ENCODE results near the gene CTAGE9. TPM values are rescaled to one million over a fixed set of nuclear protein-coding genes. Genes with fewer than 3 reads are reported as not detected.

CTAGE9 gene
- total RNA-seq, 1 experiment from 2014 or later, result not detected

DNA sequence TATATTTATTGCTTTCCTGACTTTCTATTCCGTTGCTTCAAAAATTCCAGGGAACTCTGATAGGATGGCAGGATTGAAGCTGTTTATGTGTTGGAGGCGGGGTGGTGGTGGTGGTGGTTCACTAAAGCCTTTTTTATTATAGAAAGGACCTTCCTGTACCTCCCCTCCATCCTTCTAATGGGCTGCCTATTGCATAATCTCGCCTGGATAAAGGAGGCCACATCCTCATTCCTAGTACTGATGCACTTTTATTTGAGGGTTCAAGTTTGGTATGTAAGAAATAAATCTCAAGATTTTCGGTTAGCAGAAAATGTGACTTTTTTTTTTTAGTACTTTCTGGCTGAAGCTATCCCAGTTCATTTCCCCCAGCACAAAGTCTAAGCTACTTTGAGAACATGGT lies 18.7 kb upstream of the CTAGE9 start:
- CTCF ChIA-PET, result no interaction called here
- H3F3A ChIP-seq (ENCODE audit: insufficient read depth, low read depth), result no peaks in the 10 kb centered on the region
- H2AFZ ChIP-seq, result no peak overlapping the region

DNA sequence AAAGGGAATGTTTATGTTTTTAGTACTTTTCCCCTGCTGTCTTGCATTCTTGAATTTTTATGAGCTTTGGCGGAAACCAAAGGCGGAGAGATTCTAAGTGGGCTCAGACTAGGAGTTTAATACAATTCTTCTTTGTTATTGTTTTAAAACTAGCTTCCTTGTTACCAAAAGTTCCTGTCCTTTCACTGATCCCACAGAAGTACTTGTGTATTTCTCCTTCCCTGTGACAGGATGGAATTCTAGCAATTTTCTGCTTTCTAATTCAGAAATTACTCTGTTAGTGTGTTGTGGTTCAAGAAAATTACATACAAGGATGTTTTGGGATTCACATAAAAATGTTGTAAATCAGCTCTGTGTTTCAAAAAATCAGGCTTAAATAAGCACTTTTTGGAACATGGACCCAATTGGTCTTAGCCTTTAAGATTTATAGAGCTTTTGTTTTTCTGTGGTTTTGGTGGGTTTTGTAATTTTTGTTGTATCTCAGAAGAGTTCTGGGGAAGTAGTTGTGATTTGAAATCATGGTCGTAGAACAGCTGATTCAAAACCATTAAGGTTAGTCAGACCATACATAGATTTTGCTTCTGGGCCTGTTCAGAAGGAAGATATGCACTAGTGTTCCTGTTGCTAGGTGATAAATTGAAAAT lies 17.6 kb upstream of the CTAGE9 start:
- Histone ChIP-seq H3K4me3 (no peak overlapping the region), H3K36me3 (ENCODE audit: low read depth) (no peaks in the 10 kb centered on the region)
- TF ChIP-seq, protein P1, sequence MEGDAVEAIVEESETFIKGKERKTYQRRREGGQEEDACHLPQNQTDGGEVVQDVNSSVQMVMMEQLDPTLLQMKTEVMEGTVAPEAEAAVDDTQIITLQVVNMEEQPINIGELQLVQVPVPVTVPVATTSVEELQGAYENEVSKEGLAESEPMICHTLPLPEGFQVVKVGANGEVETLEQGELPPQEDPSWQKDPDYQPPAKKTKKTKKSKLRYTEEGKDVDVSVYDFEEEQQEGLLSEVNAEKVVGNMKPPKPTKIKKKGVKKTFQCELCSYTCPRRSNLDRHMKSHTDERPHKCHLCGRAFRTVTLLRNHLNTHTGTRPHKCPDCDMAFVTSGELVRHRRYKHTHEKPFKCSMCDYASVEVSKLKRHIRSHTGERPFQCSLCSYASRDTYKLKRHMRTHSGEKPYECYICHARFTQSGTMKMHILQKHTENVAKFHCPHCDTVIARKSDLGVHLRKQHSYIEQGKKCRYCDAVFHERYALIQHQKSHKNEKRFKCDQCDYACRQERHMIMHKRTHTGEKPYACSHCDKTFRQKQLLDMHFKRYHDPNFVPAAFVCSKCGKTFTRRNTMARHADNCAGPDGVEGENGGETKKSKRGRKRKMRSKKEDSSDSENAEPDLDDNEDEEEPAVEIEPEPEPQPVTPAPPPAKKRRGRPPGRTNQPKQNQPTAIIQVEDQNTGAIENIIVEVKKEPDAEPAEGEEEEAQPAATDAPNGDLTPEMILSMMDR (conservative IDR thresholded peaks at IDR 0.05), result no peak
- no peak for TF ChIP-seq EZH2 (IDR thresholded peaks at IDR 0.05; ENCODE audit: low read depth)

More for the DNA sequence above, 18.7 kb upstream of the CTAGE9 start:
- TF ChIP-seq EZH2 (IDR thresholded peaks at IDR 0.05; ENCODE audit: low read depth), result no peak
- TF ChIP-seq, protein P1 (conservative IDR thresholded peaks at IDR 0.05), result no peak
- Histone ChIP-seq H3K9me2 (ENCODE audit: insufficient read depth) (no peaks in the 10 kb centered on the region), H3K4me3 (no peak overlapping the region), H3K27me3 (ENCODE audit: insufficient read depth, low read depth) (no peaks in the 10 kb centered on the region), H3K4me1 (replicated peaks; ENCODE audit: insufficient read depth) (no peaks in the 10 kb centered on the region), H3K9me3 (ENCODE audit: insufficient read depth, low read depth) (no peaks in the 10 kb centered on the region; the same call in 1 of the 2 replicates), H3K36me3 (ENCODE audit: low read depth) (no peaks in the 10 kb centered on the region), H3K79me2 (ENCODE audit: low read depth) (no peaks in the 10 kb centered on the region), H3K4me2 (no peak overlapping the region), H3K27ac (no peak overlapping the region), H4K20me1 (ENCODE audit: insufficient read depth) (no peaks in the 10 kb centered on the region)
- intact Hi-C loops (cut with micrococcal nuclease; ENCODE audit: unreplicated experiment), result no loop called here
- BruUV-seq (replicated peaks), result no TSS peak
- DNase-seq, result no peak
- POLR2A ChIA-PET (ENCODE audit: unreplicated experiment), result no interaction called here

DNA sequence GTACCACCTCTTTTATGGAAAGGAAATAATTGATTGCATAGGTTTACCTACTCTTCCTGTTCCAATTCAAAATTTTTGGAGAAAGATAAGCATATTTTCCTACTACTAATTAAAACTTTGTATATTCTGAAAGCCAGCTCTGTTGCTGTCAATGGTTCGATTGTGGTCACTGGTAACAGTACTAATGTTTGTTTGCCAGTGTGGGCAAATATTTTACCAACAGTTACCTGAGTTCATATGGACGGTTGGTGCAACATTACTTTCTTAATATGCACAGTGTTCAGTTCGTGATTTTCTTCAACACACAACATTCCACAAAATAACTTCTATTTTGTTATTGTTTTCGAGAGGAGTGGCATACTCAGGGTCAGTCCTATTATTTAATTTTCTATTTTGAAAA lies 17.1 kb upstream of the CTAGE9 start:
- ChIA-PET POLR2A (ENCODE audit: unreplicated experiment) (no interaction called here), CTCF (no interaction called here)
- Histone ChIP-seq H2AFZ (no peak overlapping the region), H3K9me3 (ENCODE audit: insufficient read depth, low read depth) (no peaks in the 10 kb centered on the region; the same call in 1 of the 2 replicates), H4K20me1 (ENCODE audit: insufficient read depth) (no peaks in the 10 kb centered on the region), H3K27me3 (ENCODE audit: insufficient read depth, low read depth) (no peaks in the 10 kb centered on the region), H3K36me3 (ENCODE audit: low read depth) (no peaks in the 10 kb centered on the region), H3F3A (ENCODE audit: insufficient read depth, low read depth) (no peaks in the 10 kb centered on the region), H3K27ac (no peak overlapping the region), H3K4me2 (no peak overlapping the region), H3K79me2 (ENCODE audit: low read depth) (no peaks in the 10 kb centered on the region), H3K4me1 (replicated peaks; ENCODE audit: insufficient read depth) (no peaks in the 10 kb centered on the region), H3K9me2 (ENCODE audit: insufficient read depth) (no peaks in the 10 kb centered on the region), H3K4me3 (no peak overlapping the region)
- no peak for DNase-seq
- BruUV-seq (replicated peaks), result no TSS peak
- intact Hi-C loops (cut with micrococcal nuclease; ENCODE audit: unreplicated experiment), result no loop called here
- no peak for TF ChIP-seq EZH2 (IDR thresholded peaks at IDR 0.05; ENCODE audit: low read depth)
- TF ChIP-seq, protein P1 (conservative IDR thresholded peaks at IDR 0.05), result no peak

More for the DNA sequence above, 17.6 kb upstream of the CTAGE9 start:
- H3K27ac ChIP-seq, result no peak overlapping the region
- H3K79me2 ChIP-seq (ENCODE audit: low read depth), result no peaks in the 10 kb centered on the region
- no peak overlapping the region for H3K4me2 ChIP-seq
- intact Hi-C loops (cut with micrococcal nuclease; ENCODE audit: unreplicated experiment), result no loop called here
- H3K9me3 ChIP-seq (ENCODE audit: insufficient read depth, low read depth), result no peaks in the 10 kb centered on the region; the same call in 1 of the 2 replicates
- CTCF ChIA-PET, result no interaction called here
- no peak for DNase-seq
- no peaks in the 10 kb centered on the region for H3K4me1 ChIP-seq (replicated peaks; ENCODE audit: insufficient read depth)
- H3K9me2 ChIP-seq (ENCODE audit: insufficient read depth), result no peaks in the 10 kb centered on the region
- no peaks in the 10 kb centered on the region for H3K27me3 ChIP-seq (ENCODE audit: insufficient read depth, low read depth)
- no peak overlapping the region for H2AFZ ChIP-seq
- POLR2A ChIA-PET (ENCODE audit: unreplicated experiment), result no interaction called here
- H3F3A ChIP-seq (ENCODE audit: insufficient read depth, low read depth), result no peaks in the 10 kb centered on the region
- no TSS peak for BruUV-seq (replicated peaks)
- H4K20me1 ChIP-seq (ENCODE audit: insufficient read depth), result no peaks in the 10 kb centered on the region
